Tibial nerve (tissue), 4 donors: Measurements from ENCODE around the gene NDST1. TPM values are rescaled to one million over a fixed set of nuclear protein-coding genes. Genes with fewer than 3 reads are reported as not detected.

Source experiments
- DNase-seq, 2 donors: peaks; one replicate each; pipeline ENCODE4 v3.0.0-alpha.2; 2019; ENCODE audit warnings: low spot score in 2 of 2
- H3K27ac ChIP-seq, 4 donors: fragments of 200-600 bp; sonication (generic) in 3 of 4; one replicate each; pipeline ENCODE4 v1.5.1; 2017 to 2019; ENCODE audit warnings: mild to moderate bottlenecking in 1 of 4
- H3K27me3 ChIP-seq, 2 donors: fragments of 200-600 bp; sonication (generic) in 1 of 2; one replicate each; pipeline versions ENCODE4 v1.5.1 to v1.6.0; 2017 to 2019
- H3K36me3 ChIP-seq, 3 donors: fragments of 200-600 bp; sonication (generic); one replicate each; pipeline ENCODE4 v1.5.1; 2018 to 2019
- H3K4me1 ChIP-seq, 4 donors: fragments of 200-600 bp; sonication (generic) in 3 of 4; one replicate each; pipeline ENCODE4 v1.5.1; 2017 to 2019
- H3K4me3 ChIP-seq, 4 donors: fragments of 200-600 bp; sonication (generic) in 3 of 4; one replicate each; pipeline ENCODE4 v1.5.1; 2017 to 2019; ENCODE audit warnings: mild to moderate bottlenecking in 1 of 4, moderate library complexity in 1 of 4
- H3K9me3 ChIP-seq, 4 donors: fragments of 200-600 bp; sonication (generic) in 3 of 4; one replicate each; pipeline ENCODE4 v1.5.1; 2017 to 2019
- CTCF ChIP-seq, 5 experiments: fragments of 200-600 bp in 3 of 5; fragments of 450-650 bp in 2 of 5; sonication (generic) in 3 of 5; IDR thresholded peaks; one replicate each; pipeline ENCODE4 v1.5.1; 2016 to 2019; ENCODE audit warnings: antibody characterized with exemption in 5 of 5, mild to moderate bottlenecking in 3 of 5, moderate library complexity in 2 of 5
- EP300 ChIP-seq, 2 donors: sonication (generic); formaldehyde crosslinking; IDR thresholded peaks; one replicate each; pipeline ENCODE4 v1.6.1; 2017; ENCODE audit warnings: antibody characterized with exemption in 2 of 2, mild to moderate bottlenecking in 1 of 2
- POLR2A ChIP-seq, 2 donors: fragments of 450-650 bp; IDR thresholded peaks; one replicate each; pipeline ENCODE4 v1.6.1; 2017; ENCODE audit warnings: antibody characterized with exemption in 2 of 2, mild to moderate bottlenecking in 2 of 2, moderate library complexity in 2 of 2
- WGBS, 2 donors: methylation state at CpG; one replicate each; pipeline ENCODE4 v1.1.5; 2018; 5-methylcytosine and 5-hydroxymethylcytosine counted together
- total RNA-seq, 4 donors: library from RNA; depleted of rRNA; stranded (reverse); fragments of >200 nt; gene quantifications; one replicate each; pipeline ENCODE4 v1.1.0, GENCODE V29; 2016

The NDST1 gene
- total RNA-seq, 4 donors from 2014 or later, result 53.2 to 137 (median 104) TPM

- no peak for TF ChIP-seq POLR2A (IDR thresholded peaks at IDR 0.05)
- TF ChIP-seq CTCF (IDR thresholded peaks at IDR 0.05), result peak in 3 of 5 experiments; percentile 33 to 44 (median 41)
- TF ChIP-seq EP300 (IDR thresholded peaks at IDR 0.05), result peak in 1 of 2 donors; percentile 61
- DNase-seq, result peak; percentile 48 to 49
- whole genome bisulfite sequencing, 2 donors, result 2 to 3% methylated on average over 7 to 10 of the region's 60 CpGs
Measured at GRCh38 chr5:150486402-150487198, 21.3 kb upstream of the NDST1 start.

GRCh38 chr5:150487199-150488061, 20.5 kb upstream of the NDST1 start:
- H3K4me1 ChIP-seq, result peaks cover 5 to 69% (median 58%) of the 10 kb centered on the region in 4 donors

More at GRCh38 chr5:150486402-150487198, 21.3 kb upstream of the NDST1 start:
- no peaks in the 10 kb centered on the region for H3K36me3 ChIP-seq
- no peaks in the 10 kb centered on the region for H3K27me3 ChIP-seq
- peak overlapping the region; percentile 82 to 100 (median 95) for H3K4me3 ChIP-seq
- H3K4me1 ChIP-seq, result peaks cover 5 to 61% (median 54%) of the 10 kb centered on the region in 4 donors
- H3K27ac ChIP-seq, result peak overlapping the region; percentile 94 to 100 (median 98)
- H3K9me3 ChIP-seq, result no peaks in the 10 kb centered on the region

GRCh38 chr5:150488519-150489359, 19.2 kb upstream of the NDST1 start:
- 9 to 16% methylated on average over 11 of the region's 11 CpGs for WGBS, 2 donors
- no peaks in the 10 kb centered on the region for H3K9me3 ChIP-seq
- peak overlapping the region in 1 of 4 donors; percentile 100 for H3K4me3 ChIP-seq
- peaks cover 5 to 82% (median 61%) of the 10 kb centered on the region in 4 donors for H3K4me1 ChIP-seq
- DNase-seq, result peak; percentile 55 to 57
- peak overlapping the region; percentile 94 to 100 (median 98) for H3K27ac ChIP-seq
- H3K27me3 ChIP-seq, result no peaks in the 10 kb centered on the region
- no peaks in the 10 kb centered on the region for H3K36me3 ChIP-seq
- TF ChIP-seq POLR2A (IDR thresholded peaks at IDR 0.05) (no peak), CTCF (IDR thresholded peaks at IDR 0.05) (no peak), EP300 (IDR thresholded peaks at IDR 0.05) (peak in 1 of 2 donors; percentile 40)

More at GRCh38 chr5:150487199-150488061, 20.5 kb upstream of the NDST1 start:
- H3K27me3 ChIP-seq, result no peaks in the 10 kb centered on the region
- H3K9me3 ChIP-seq, result no peaks in the 10 kb centered on the region
- DNase-seq, result peak in 1 of 2 donors; percentile 53
- peak overlapping the region; percentile 82 to 100 (median 95) for H3K4me3 ChIP-seq
- H3K36me3 ChIP-seq, result no peaks in the 10 kb centered on the region
- 25 to 26% methylated on average over 10 of the region's 10 CpGs for WGBS, 2 donors
- TF ChIP-seq CTCF (IDR thresholded peaks at IDR 0.05), result peak in 1 of 5 experiments; percentile 16
- no peak for TF ChIP-seq POLR2A (IDR thresholded peaks at IDR 0.05)
- peak overlapping the region; percentile 94 to 100 (median 98) for H3K27ac ChIP-seq

GRCh38 chr5:150489360-150490295, 18.3 kb upstream of the NDST1 start:
- H3K4me1 ChIP-seq, result peaks cover 5 to 89% (median 60%) of the 10 kb centered on the region in 4 donors

More at GRCh38 chr5:150489360-150490295, 18.3 kb upstream of the NDST1 start:
- H3K9me3 ChIP-seq, result no peaks in the 10 kb centered on the region
- H3K27me3 ChIP-seq, result no peaks in the 10 kb centered on the region
- no peak for DNase-seq
- H3K27ac ChIP-seq, result peak overlapping the region; percentile 94 to 100 (median 98)
- no peaks in the 10 kb centered on the region for H3K36me3 ChIP-seq
- 21 to 27% methylated on average over 9 of the region's 9 CpGs for WGBS, 2 donors
- TF ChIP-seq EP300 (IDR thresholded peaks at IDR 0.05) (no peak), POLR2A (IDR thresholded peaks at IDR 0.05) (no peak), CTCF (IDR thresholded peaks at IDR 0.05) (no peak)
- no peak overlapping the region for H3K4me3 ChIP-seq
